GM21786 (cell line): ENCODE measurements around the gene GRIK4.
A peak's percentile ranks its signal among the peaks of the same experiment; 100 is the strongest.

Source experiments
- ATAC-seq: cut with Tn5 transposase; IDR thresholded peaks from one replicate; pipeline ENCODE4 v1.9.1; 2021; ENCODE audit not compliant: unreplicated experiment

GRIK4 gene

DNA sequence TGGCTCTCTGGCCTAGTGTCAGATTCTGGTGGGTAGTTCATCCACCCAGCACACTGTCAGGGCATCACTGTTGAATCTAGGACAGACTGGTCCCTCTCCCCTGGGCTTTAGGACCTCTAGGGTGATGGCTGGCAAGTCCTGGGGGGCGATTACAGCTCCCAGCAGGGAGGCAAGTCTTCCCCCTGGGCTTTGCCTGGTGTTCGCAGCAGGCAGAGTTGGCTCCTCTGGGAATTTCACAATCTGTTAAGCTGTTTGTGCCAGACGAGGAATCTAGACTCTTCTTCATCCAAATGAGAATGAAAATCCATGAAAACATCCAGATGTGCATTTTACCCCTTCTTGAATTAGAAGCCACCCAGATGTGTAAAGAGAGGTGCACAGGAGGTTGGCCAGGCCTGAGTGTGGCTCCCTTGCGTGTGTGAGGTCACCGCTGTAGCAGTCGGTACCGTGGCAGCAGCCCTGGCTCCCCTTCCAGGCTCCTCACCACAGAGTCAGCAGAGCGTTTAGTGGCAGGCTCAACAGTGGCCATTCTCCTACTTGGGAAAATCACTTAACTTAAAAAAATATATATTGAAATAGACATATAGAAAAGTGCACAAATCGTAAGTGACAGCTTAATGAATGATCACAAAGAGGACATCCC is 412.4 kb downstream of the GRIK4 start:
- no peak for ATAC-seq

DNA sequence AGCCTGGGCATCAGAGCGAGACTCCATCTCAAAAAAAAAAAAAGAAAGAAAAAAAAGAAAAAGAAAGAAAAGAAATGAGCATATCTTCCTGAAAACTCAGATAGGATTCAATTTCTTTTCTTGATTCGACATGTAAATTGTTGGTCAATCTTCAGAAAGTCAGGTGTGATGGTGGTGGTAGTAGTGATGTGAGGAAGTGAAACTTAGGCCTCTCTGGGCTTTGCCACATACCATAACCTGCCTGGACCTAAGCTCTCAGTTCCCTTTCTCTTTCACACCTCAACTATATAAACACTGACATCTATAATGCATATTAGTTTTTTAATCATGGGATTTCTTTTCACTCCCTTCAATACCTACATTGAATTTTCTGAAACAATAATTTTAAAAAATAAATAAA is 414.4 kb downstream of the GRIK4 start:
- ATAC-seq, result peak; percentile 99

DNA sequence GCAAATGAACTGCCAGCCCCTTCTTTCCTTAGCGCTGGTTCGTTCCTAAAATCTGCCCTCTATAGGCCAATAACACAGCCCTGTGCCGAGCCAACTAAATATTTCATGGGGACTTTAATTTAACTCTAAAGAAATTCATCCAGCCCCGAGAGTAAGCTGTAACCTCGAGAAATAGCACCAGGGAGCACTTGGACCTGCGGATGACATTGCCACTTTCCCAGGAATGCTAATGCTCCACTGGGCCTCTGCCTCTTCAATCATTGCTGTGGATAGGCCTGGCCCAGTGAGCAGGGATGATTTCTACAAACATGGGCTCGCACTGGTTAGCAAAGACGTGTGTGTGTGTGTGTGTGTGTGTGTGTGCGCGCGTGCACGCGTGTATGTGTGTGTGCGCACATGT is 417.1 kb downstream of the GRIK4 start:
- no peak for ATAC-seq

DNA sequence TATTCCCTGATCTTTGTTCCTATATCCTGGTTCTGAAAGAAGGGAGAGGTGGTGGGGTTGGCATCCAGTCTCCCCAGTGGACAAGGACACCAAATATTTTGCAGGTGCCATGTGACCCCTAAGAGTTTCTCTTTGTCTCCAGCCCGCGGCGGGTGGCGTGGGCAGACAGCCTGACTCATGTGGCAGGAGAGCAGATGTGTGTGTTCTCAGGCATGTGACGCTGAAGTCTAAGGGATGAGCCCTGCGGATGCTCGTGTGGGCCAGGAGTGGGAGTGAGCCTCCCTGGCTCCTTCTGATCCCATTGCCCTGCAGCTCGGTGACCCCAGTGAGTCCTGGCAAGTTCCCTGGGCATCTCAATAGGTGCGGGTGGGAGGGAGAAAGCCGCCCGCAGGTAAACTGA is 417.5 kb downstream of the GRIK4 start:
- ATAC-seq, result no peak

DNA sequence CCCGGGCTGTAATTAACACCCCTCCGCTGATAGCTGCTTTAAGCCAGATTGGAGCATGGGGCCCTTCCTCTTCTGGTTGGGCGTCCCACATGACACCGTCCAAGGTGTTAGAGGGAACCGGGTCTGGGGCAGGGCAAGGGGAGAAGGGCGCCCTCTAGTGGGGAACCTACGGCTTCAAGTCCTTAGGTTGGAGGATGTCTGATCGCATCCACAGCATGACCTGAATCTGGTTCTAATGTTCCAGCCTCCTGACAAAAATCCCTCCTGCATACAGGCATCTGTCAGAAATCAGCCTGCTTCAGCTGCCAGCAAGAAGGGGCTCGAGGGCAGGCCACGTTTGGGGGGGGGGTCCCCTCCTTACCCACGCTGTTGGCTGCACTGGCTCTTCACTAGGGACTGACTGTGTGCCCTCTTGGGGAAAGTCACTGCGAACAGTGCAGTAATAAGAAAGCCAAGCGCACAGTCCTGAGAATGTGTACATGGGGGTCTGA is 418.2 kb downstream of the GRIK4 start:
- ATAC-seq, result no peak

DNA sequence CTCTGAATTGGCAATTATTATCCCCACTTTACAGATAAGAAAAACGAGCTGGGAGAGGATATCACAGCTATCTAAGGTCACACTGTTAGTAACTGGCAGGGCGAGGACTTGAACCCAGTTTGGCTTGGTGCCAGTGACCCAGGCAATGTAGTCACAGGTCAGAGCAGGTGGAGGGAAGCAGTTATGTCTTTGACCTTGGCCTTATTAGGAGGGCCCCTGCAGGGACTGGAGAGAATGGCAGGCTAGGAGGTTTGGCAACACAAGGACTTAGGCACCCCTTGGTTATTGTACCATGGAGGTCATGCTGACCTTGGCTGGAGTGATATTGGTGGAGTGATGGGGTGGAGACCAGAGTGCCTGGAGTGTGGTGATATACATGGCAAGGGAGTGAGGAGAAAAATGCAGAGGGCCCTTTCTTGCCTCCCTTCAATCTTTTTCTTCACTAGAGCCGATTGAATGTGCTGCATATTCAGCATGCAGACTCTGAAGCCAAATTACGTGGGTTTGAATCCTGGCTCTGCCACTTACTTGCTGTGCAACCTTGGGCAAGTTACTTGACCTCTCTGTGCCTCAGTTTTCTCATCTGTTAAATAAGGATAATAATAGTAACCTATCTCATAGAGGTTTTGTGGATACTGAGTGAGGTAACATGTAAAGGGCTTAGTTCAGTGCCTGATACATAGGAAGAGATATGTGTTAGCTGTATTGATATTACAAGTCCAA is 419.7 kb downstream of the GRIK4 start:
- no peak for ATAC-seq

DNA sequence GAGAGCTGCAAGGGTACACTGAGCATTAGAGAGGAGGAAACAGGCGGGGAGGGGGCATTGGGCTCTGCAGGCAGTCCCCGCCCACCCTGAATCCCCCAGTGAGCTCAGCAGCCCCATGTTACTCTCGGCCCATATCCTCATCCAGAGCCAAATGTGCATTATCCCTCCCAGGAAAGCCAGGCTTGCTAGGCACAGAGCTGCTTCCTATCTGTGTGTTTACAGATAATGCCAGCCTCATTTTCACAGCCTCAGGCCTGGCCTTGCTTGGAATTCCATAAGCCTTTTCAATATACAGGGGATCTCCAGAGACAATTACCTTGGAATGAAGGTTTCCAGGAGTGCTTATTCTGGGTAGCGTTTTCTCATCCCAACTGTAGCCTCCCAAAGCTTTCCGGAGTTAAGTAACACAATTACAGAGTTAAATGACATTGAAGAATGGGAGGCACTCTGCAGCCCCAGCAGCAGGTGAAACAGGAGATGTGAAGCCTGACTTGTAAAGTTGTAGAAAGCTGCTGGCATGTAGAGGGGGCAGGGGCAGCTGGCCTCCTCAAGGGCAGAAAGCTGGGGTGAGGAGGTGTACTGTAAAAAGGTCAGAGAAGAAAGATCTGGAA is 420.9 kb downstream of the GRIK4 start:
- no peak for ATAC-seq

DNA sequence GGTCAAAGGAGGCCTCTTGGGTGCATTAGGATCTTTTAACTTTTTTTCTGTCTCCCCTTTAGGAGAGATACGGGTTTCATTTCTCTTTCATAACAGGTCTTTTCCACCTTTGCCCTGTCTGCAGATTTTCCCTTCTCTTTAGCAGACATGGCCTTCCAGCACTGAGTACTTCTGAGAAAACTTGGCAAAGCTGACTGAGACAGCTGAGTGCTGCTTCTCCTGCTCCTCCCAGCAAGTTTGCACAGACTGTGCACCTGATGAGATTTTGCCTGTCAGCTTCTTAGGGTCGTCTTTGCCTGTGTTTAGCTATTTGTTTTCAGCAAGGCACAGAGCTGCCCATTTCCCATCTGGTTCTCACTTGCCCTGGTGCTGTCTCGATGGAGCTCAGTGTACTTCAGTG is 424.8 kb downstream of the GRIK4 start:
- no peak for ATAC-seq

DNA sequence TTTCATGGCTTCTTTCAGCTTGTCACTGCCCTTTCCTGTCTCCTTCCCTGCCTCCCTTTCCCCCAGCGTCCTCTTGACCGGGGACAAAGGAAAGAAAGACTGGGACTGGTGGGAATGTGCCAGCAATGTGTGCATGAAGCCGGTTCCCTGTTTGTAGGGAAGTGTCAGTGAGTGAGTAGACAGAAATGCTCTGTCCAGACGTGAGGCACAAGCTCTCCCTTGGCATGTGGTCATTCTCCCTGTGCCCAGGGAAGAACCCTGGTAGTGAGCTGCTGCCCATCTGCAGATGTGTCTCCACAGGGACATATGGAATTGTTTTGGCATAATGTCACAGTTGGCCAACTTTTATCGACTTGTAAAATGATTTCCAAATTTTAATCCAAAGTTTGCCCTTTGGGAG is 426.0 kb downstream of the GRIK4 start:
- ATAC-seq, result no peak

DNA sequence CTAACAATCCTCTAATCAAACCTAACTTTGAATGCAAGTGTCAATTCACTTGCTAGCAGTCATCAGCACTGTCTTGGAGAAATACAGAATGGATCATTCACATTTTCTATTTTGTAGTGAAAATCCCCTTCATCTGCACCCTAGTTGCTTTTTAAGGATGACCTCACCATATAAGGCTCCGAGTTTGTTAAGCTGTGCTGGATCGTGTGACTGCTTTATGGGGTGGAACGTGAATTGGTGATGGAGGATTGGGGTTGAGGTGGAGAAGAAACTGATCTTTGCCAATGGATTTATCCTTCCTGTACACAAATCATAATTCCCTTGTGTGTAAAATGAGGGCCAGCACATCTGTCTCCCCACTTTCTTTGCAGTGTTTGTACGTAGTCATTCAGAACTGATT is 426.7 kb downstream of the GRIK4 start:
- ATAC-seq, result no peak

DNA sequence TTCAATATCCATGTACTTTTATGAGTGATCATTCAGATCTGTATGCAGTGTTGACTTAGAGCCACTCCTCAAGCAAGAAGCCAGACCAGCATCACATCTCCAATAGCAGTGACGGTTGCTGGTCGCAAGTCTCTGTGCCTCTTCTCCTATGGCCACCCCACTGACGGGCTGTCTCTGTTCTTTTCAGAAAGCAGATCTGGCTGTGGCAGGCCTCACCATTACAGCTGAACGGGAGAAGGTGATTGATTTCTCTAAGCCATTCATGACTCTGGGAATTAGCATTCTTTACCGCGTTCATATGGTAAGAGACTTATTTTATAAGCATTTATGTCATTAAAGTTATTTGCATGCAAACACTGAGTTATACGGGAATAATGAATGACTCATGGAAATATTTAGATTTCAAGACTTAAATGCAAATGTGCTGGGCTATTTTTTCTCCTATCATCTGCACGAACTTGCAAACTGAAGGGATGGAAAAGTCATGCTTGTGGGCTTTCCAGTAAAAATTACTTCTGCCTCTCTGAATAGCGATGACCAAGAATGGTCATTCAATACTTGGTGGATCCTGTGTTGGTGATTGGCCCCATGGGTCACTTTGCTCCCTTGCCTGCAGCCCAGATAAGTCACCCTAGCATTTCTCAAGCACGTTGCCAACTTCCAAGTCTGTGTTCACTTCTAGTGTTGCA is 428.8 kb downstream of the GRIK4 start:
- no peak for ATAC-seq

DNA sequence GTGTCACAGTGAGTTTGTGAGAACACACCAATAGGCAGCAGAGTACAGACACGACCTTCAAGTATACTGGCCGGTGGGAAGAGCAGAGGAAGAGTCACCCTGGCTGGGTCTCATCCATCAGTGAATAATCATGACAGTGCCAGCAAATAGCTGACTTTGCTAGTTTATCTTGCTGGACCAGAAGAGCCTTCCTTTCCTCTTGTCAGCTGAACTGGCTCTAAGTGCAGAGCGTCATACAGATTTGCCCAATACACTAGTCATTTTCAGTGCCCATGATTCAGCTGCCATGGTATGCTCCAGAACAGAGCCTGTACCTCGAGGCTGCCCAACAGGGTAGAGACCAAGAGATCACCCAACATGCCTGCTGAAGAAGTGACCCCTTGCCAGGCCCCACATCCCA is 429.5 kb downstream of the GRIK4 start:
- no peak for ATAC-seq

DNA sequence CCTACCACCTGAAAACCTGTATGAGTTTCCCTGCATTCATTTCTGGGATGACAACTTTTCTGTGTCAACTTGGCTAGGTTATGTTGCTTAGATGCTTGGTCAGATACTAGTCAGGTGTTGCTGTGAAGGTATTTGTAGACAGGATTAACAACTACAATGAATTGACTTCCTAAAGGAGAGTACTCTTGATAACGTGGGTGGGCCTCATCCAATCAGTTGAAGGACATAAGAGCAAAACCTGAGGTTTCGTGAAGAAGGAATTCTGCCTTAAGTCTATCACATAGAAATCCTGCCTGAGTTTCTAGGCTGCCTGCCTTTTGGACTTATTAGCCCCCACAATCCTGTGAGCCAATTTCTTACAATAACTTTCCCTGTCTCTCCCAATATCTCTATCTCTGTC is 431.2 kb downstream of the GRIK4 start:
- ATAC-seq, result no peak

DNA sequence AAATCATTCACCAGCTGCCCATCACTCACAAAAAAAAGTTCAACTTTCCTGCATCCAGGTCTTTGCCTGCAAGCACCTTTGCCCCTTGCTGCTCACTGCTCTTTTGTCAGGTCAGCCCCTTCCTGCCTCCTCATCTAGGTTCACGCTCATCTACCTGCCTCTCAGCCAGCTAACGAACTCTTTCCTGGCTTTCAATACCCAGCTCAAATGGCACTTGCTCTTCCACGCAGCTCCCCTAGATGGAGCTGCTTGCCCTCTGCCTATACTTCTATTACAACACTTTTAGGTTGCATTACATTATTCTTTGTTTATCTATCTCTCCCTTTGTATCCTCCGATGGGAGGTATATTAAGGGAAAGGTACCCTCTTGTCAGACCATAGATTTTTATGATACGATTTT is 433.5 kb downstream of the GRIK4 start:
- ATAC-seq, result no peak

DNA sequence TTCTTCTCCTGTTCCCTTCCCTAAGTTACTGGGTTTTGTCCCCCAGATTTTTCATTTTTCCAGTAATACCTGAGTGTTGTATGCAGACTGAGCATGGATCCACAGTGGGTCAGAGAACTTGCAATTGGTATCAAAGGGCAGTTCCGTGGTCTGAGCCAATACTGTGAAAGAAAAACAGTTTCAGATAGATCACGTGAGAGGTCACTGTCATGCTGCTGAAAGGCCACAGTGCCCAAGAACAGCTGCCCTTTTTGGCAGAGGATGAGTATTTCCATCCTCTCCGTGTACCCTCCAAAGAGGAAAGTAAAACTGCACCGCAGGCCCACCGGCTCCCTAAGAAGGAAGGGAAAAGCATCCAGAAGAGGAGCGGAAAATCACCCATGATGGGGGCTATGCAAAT is 439.3 kb downstream of the GRIK4 start:
- no peak for ATAC-seq

DNA sequence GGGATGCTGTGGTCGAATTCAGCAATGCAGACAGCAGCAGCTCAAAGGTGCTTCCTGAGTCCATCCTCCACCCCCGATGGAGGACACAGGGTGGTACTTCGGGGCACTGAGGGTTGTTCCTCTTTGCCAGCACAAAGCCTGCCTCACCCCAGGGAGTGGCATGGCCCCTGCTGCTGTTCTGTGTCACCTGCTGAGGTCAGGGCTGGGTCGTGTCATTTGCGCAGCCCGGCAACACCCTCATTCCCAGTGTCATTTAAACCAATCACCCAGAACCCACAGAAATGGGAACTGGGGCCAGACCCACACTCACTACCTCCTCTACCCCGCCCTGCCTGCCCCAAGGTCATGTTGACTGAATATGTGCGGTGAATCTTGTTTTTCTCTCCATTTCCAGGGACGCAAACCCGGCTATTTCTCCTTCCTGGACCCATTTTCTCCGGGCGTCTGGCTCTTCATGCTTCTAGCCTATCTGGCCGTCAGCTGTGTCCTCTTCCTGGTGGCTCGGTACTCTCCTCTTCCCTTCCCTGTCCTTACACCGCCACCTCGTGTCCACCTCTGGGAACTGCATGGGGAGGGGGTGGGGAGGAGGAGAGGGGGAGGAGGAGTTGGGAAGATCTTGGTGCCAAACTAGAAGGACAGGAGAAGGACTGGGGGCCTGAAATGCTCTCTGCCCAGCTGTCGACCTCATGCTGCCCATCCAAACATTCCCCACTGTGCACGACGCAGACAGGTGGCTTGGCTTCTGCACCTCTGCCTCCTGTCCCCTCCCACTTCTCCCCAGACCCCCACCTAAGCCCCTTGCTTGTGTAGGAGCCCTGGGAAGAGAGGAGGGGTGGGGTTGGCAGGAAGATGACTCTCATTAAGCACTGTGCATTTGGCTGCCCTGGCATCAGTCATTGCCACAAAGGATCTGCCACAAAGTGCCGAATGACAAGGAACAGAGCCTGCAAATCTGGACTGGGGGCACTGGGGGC is 441.2 kb downstream of the GRIK4 start:
- peak; percentile 60 for ATAC-seq

DNA sequence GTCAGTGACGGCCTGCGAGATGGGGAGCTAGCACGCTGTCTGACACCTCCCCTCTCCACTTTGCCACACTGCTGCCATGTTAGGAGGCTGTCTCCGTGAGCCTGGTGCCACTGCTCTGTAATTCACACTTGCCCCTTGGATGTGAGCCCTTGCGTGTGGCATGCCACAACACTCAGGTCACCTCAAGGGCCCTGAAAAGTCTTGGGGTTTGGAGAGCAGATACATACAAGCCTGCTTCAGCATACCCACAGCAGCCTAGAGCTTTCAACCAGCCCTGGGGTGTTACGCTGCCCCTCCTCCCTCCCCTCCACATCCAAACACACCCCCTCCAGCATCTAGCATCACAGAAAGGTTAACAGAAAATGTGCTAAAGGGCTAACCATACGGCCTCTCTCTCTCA is 442.8 kb downstream of the GRIK4 start:
- no peak for ATAC-seq

DNA sequence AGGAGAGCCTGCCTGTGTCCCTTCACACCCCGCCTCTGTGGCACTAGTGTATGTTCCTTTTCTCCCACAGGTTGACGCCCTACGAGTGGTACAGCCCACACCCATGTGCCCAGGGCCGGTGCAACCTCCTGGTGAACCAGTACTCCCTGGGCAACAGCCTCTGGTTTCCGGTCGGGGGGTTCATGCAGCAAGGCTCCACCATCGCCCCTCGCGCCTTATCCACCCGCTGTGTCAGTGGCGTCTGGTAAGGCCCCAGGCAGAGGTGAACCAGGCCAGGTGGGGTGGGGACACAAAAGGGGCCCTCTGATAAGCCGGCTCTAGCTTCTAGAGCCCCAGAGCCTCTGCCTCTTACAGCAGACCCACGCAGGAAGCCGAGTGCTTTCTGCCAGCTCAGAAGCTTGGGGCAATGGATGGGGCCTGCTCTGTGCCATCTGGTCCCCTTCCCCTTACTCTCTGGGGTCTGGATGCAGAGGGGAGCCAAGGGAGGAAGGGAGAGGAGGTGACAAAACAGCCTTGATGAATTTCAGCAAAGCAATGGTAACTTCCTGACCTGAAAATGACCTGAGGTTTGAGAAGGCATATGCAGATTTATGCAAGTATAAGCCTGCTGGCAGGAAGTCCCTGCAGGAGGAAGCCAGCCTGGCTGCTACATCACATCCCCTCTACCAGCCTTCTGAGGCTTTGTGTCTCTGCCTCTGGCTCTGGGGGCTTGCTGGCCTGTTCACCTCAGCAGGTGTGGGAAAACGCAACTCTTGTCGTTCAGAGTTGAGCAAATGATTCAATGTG is 445.4 kb downstream of the GRIK4 start:
- ATAC-seq, result no peak

DNA sequence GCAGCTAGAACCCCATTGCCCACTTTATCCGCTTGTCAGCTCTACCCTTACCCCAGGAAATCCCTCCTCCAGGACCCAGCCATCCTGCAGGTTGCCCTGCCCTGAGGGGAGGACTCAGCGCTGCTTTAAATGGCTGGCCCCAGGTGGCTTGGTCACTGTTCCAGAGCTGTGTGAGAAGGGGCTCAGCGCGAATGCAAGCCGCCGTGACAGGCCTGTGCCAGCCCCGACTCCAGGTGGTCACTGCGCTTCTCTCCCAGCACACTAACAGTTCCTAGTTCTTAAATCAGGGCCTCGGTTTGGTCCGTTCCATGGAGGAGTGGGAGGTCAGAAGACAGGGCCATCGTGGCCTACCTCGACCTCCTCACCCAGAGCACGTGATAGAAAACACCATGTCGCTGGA is 446.6 kb downstream of the GRIK4 start:
- no peak for ATAC-seq

DNA sequence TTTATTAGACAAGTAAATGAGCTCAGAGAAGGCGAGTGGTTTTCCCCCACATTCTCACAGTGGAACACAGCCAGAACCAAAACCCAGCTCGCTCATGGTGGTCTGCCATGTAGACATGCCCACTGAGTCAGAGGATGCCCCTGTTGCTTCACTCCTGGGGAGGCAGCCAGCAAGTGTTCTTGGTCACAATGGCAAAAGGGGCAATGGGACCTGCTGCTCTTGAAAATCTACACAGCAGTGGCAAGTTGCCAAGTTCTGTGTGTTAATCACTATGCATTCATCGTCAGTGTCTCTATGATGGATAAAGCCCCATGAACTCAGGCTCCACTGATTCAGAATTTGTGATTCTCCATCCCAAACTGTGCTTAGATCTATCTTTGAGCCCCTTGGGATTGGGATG is 447.6 kb downstream of the GRIK4 start:
- no peak for ATAC-seq
